SK-N-SH (cell line): Measurements from ENCODE around the gene SHCBP1L. TPM values are rescaled to one million over a fixed set of nuclear protein-coding genes. Genes with fewer than 3 reads are reported as not detected.

Experiments
- CTCF ChIA-PET: fragments of 300-600, 350-600 bp; formaldehyde crosslinking; extraction: SDS; loops from one replicate; lab custom pipeline; 2021; lab: Yijun Ruan, JAX
- POLR2A ChIA-PET: fragments of 350-600 bp; sonication (Branson Sonifier 250); formaldehyde crosslinking; extraction: SDS; loops from one replicate; lab custom pipeline; 2020; ENCODE audit warnings: antibody characterized with exemption, inconsistent platforms; lab: Yijun Ruan, JAX
- DNase-seq: peaks from one replicate; pipeline ENCODE4 v3.0.0; 2012
- H2AFZ ChIP-seq: fragments of 200-600 bp; sonication (generic); 2 replicates; pipeline ENCODE4 v1.8.1; 2016; ENCODE audit warnings: antibody characterized with exemption, mild to moderate bottlenecking, low read depth
- H3F3A ChIP-seq: fragments of 200-600 bp; sonication (generic); replicated peaks from 2 replicates; pipeline ENCODE3; 2016; ENCODE audit warnings: antibody characterized with exemption, mild to moderate bottlenecking; ENCODE audit not compliant: insufficient read depth
- H3K27ac ChIP-seq, 2 experiments: fragments of 200-500 bp in 1 of 2; fragments of 200-600 bp in 1 of 2; sonication (Bioruptor generic) in 1 of 2; sonication (generic), shearing (Covaris generic) in 1 of 2; 2 replicates each; pipeline versions ENCODE4 v1.5.1 to v1.6.1; 2014 to 2016; ENCODE audit warnings: low read depth in 2 of 2, inconsistent platforms in 1 of 2, low read length in 1 of 2, mild to moderate bottlenecking in 1 of 2, mixed read lengths in 1 of 2
- H3K27me3 ChIP-seq: fragments of 200-600 bp; sonication (generic), shearing (Covaris generic); 2 replicates; pipeline ENCODE4 v1.6.1; 2016; ENCODE audit warnings: mixed run types; ENCODE audit not compliant: insufficient read depth
- H3K36me3 ChIP-seq, 2 experiments: fragments of 200-500 bp in 1 of 2; fragments of 200-600 bp in 1 of 2; sonication (Bioruptor generic) in 1 of 2; sonication (generic) in 1 of 2; replicated peaks in 1 of 2; 2 replicates each; pipeline versions ENCODE3 to v1.5.1; 2014 to 2016; ENCODE audit warnings: low read length in 1 of 2, mild to moderate bottlenecking in 1 of 2; ENCODE audit not compliant: insufficient read depth in 2 of 2, control insufficient read depth in 1 of 2
- H3K4me1 ChIP-seq, 2 experiments: fragments of 200-500 bp in 1 of 2; fragments of 200-600 bp in 1 of 2; sonication (Bioruptor generic) in 1 of 2; sonication (generic), shearing (Covaris generic) in 1 of 2; 2 replicates each; pipeline versions ENCODE4 v1.5.1 to v1.6.1; 2014 to 2016; ENCODE audit warnings: low read depth in 1 of 2, low read length in 1 of 2, mixed run types in 1 of 2; ENCODE audit not compliant: insufficient read depth in 2 of 2, control insufficient read depth in 1 of 2
- H3K4me2 ChIP-seq: fragments of 200-600 bp; sonication (generic), shearing (Covaris generic); 2 replicates; pipeline ENCODE4 v1.6.1; 2017; ENCODE audit warnings: mixed run types
- H3K4me3 ChIP-seq, 2 experiments: fragments of 200-500 bp in 1 of 2; fragments of 200-600 bp in 1 of 2; sonication (Bioruptor generic) in 1 of 2; sonication (generic), shearing (Covaris generic) in 1 of 2; 2 replicates each; pipeline versions ENCODE4 v1.5.1 to v1.8.1; 2014 to 2016; ENCODE audit warnings: low read depth in 2 of 2, inconsistent platforms in 1 of 2, low read length in 1 of 2, mild to moderate bottlenecking in 1 of 2, mixed read lengths in 1 of 2, moderate library complexity in 1 of 2
- H3K79me2 ChIP-seq: fragments of 200-600 bp; sonication (generic); 2 replicates; pipeline ENCODE4 v1.8.1; 2017; ENCODE audit warnings: mild to moderate bottlenecking; ENCODE audit not compliant: insufficient read depth
- H3K9ac ChIP-seq: fragments of 200-600 bp; sonication (generic); 2 replicates; pipeline ENCODE4 v1.6.1; 2017; ENCODE audit warnings: mixed run types
- H3K9me2 ChIP-seq: fragments of 200-600 bp; sonication (generic); 2 replicates; pipeline ENCODE4 v1.6.1; 2017; ENCODE audit warnings: mixed run types
- H3K9me3 ChIP-seq: fragments of 200-600 bp; sonication (generic); 2 replicates; pipeline ENCODE4 v1.6.1; 2017; ENCODE audit warnings: mixed run types, mild to moderate bottlenecking, moderate library complexity
- H4K20me1 ChIP-seq: fragments of 200-600 bp; sonication (generic); 2 replicates; pipeline ENCODE4 v1.6.1; 2017; ENCODE audit warnings: mild to moderate bottlenecking, mixed run types; ENCODE audit not compliant: insufficient read depth
- CTCF ChIP-seq: fragments of 200-600 bp; sonication (generic); IDR thresholded peaks from 2 replicates; pipeline ENCODE4 v1.6.1; 2017; ENCODE audit warnings: antibody characterized with exemption, mild to moderate bottlenecking, moderate library complexity
- ELF1 ChIP-seq: IDR thresholded peaks from 2 replicates; pipeline ENCODE4 v1.4.0; 2012
- EP300 ChIP-seq, 2 experiments: IDR thresholded peaks; 2 replicates each; pipeline versions ENCODE4 v1.4.0 to v1.6.1; 2012; ENCODE audit warnings: borderline replicate concordance in 1 of 2, low read depth in 1 of 2, low read length in 1 of 2
- EZH2phosphoT487 ChIP-seq: fragments of 200-600 bp; sonication (generic); IDR thresholded peaks from 2 replicates; pipeline ENCODE4 v1.6.1; 2017; ENCODE audit warnings: low read depth, mixed run types, mild to moderate bottlenecking, antibody characterized with exemption, moderate library complexity, borderline replicate concordance
- FOSL2 ChIP-seq: IDR thresholded peaks from 2 replicates; pipeline ENCODE4 v1.4.0; 2012; ENCODE audit warnings: low read depth, mild to moderate bottlenecking, moderate library complexity, borderline replicate concordance
- FOXJ3 ChIP-seq: sonication (generic); formaldehyde crosslinking; IDR thresholded peaks from 2 replicates; pipeline ENCODE4 v1.5.1; 2020; ENCODE audit warnings: mild to moderate bottlenecking, missing genetic modification reagents
- FOXM1 ChIP-seq: IDR thresholded peaks from 2 replicates; pipeline ENCODE4 v1.4.0; 2012; ENCODE audit warnings: low read depth, mild to moderate bottlenecking
- GATA2 ChIP-seq: sonication (generic); formaldehyde crosslinking; IDR thresholded peaks from 2 replicates; pipeline ENCODE4 v1.5.0; 2020; ENCODE audit warnings: mild to moderate bottlenecking, missing genetic modification reagents
- MAX ChIP-seq: IDR thresholded peaks from 2 replicates; pipeline ENCODE4 v1.4.0; 2012; ENCODE audit warnings: low read depth
- NRF1 ChIP-seq: IDR thresholded peaks from 2 replicates; pipeline ENCODE4 v1.6.1; 2012; ENCODE audit warnings: low read depth, mild to moderate bottlenecking, low read length
- PBX3 ChIP-seq: IDR thresholded peaks from 2 replicates; pipeline ENCODE4; 2012
- POLR2AphosphoS5 ChIP-seq: IDR thresholded peaks from 2 replicates; pipeline ENCODE4 v1.6.1; 2012; ENCODE audit warnings: low read depth, low read length
- RFX5 ChIP-seq: IDR thresholded peaks from 2 replicates; pipeline ENCODE4 v1.6.1; 2012; ENCODE audit warnings: mild to moderate bottlenecking, improper control_type of control experiment, low read length
- SMC3 ChIP-seq: IDR thresholded peaks from 2 replicates; pipeline ENCODE4 v1.6.1; 2012; ENCODE audit warnings: low read depth, low read length, improper control_type of control experiment
- TAF1 ChIP-seq: IDR thresholded peaks from 2 replicates; pipeline ENCODE4 v1.6.1; 2012; ENCODE audit warnings: low read depth, mild to moderate bottlenecking, low read length, moderate library complexity, borderline replicate concordance
- TEAD4 ChIP-seq: IDR thresholded peaks from 2 replicates; pipeline ENCODE4 v1.4.0; 2012; ENCODE audit warnings: mild to moderate bottlenecking, borderline replicate concordance; ENCODE audit not compliant: insufficient read depth
- USF1 ChIP-seq: IDR thresholded peaks from 2 replicates; pipeline ENCODE4 v1.4.0; 2012; ENCODE audit warnings: low read depth, borderline replicate concordance
- USF2 ChIP-seq: fragments of 150-350 bp; IDR thresholded peaks from 2 replicates; pipeline ENCODE4 v1.6.1; 2017; ENCODE audit warnings: antibody characterized with exemption, low read length, low read depth, borderline replicate concordance
- ZBTB33 ChIP-seq: IDR thresholded peaks from 2 replicates; pipeline ENCODE4 v1.4.0; 2012; ENCODE audit warnings: low read depth, borderline replicate concordance
- WGBS: methylation state at CpG from one replicate; pipeline ENCODE4 v1.1.6; 2017; ENCODE audit warnings: low lambda C conversion rate; 5-methylcytosine and 5-hydroxymethylcytosine counted together
- polyA plus RNA-seq, 3 experiments: library from polyadenylated mRNA; depleted of rRNA; stranded (reverse); fragments of >200 nt; gene quantifications; 2 replicates each; pipeline ENCODE4 v1.2.3, GENCODE V29; 2012

SHCBP1L gene
- polyA plus RNA-seq, 1 of the 3 experiments (the other 2 are of a cell fraction): not detected

GRCh38 chr1:182888736-182889531 lies 64.0 kb downstream of the SHCBP1L start:
- Histone ChIP-seq H3K9me2 (no peaks in the 10 kb centered on the region), H3K27ac (no peak overlapping the region), H2AFZ (no peak overlapping the region), H4K20me1 (peaks cover 10% of the 10 kb centered on the region), H3K4me2 (no peak overlapping the region), H3K9ac (no peak overlapping the region), H3K9me3 (no peaks in the 10 kb centered on the region), H3K4me1 (no peaks in the 10 kb centered on the region), H3K36me3 (peaks cover 49 to 59% of the 10 kb centered on the region in 2 experiments), H3K79me2 (peaks cover 7% of the 10 kb centered on the region; the same call in 1 of the 2 replicates), H3K4me3 (no peak overlapping the region), H3K27me3 (no peaks in the 10 kb centered on the region), H3F3A (peaks cover 50% of the 10 kb centered on the region)
- ChIA-PET CTCF (interaction anchor here (0.6 to 1.8 kb wide), 6 partner anchors 10 to 32 kb away, joined by 3 to 4 read pairs (median 3); no protein-coding TSS in a partner anchor), POLR2A (interaction anchor here (0.6 kb wide), 1 partner anchor 43 kb away, joined by 4 read pairs; no protein-coding TSS in a partner anchor)
- 85% methylated on average over 7 of the region's 7 CpGs for WGBS
- no peak for TF ChIP-seq EP300 (IDR thresholded peaks at IDR 0.05; ENCODE audit: borderline replicate concordance in 1 of 2, low read depth in 1 of 2, low read length in 1 of 2)
- no peak for TF ChIP-seq FOXM1
- peak; percentile 23; the same call in 1 of the 2 replicates for TF ChIP-seq POLR2AphosphoS5
- no peak for DNase-seq

- CTCF ChIA-PET: interaction anchor here (0.6 kb wide), 1 partner anchor 10 kb away, joined by 3 read pairs; no protein-coding TSS in a partner anchor
- Histone ChIP-seq H3F3A (peaks cover 59% of the 10 kb centered on the region), H3K27ac (no peak overlapping the region), H3K4me3 (no peak overlapping the region), H3K4me2 (no peak overlapping the region), H4K20me1 (peaks cover 10% of the 10 kb centered on the region), H2AFZ (no peak overlapping the region), H3K79me2 (peaks cover 12% of the 10 kb centered on the region; the same call in 1 of the 2 replicates), H3K36me3 (peaks cover 64 to 77% of the 10 kb centered on the region in 2 experiments), H3K9me2 (no peaks in the 10 kb centered on the region), H3K9me3 (no peaks in the 10 kb centered on the region), H3K27me3 (no peaks in the 10 kb centered on the region), H3K4me1 (no peaks in the 10 kb centered on the region), H3K9ac (no peak overlapping the region)
- 95% methylated on average over 11 of the region's 11 CpGs for WGBS
- POLR2A ChIA-PET: no interaction called here
- DNase-seq: no peak
- TF ChIP-seq PBX3: no peak
- TF ChIP-seq NRF1: no peak
- no peak for TF ChIP-seq TAF1
- TF ChIP-seq EP300 (IDR thresholded peaks at IDR 0.05; ENCODE audit: borderline replicate concordance in 1 of 2, low read depth in 1 of 2, low read length in 1 of 2): no peak
- no peak for TF ChIP-seq USF1
- TF ChIP-seq CTCF: no peak
- no peak for TF ChIP-seq USF2
- no peak for TF ChIP-seq MAX
- TF ChIP-seq TEAD4: no peak
- TF ChIP-seq ZBTB33: no peak
- TF ChIP-seq FOXJ3 (CRISPR knock-in tag): no peak
- no peak for TF ChIP-seq FOSL2
- no peak for TF ChIP-seq RFX5
- TF ChIP-seq SMC3: no peak
- TF ChIP-seq ELF1: no peak
- no peak for TF ChIP-seq GATA2 (CRISPR knock-in tag)
- TF ChIP-seq EZH2phosphoT487: no peak
Observed at GRCh38 chr1:182886985-182887384, 66.0 kb downstream of the SHCBP1L start.
